Measurements from ENCODE around the gene FLACC1.

The FLACC1 gene

GRCh38 chr2:201403880-201404279 lies 46.7 kb upstream of the FLACC1 start:
- TF ChIP-seq EZH2phosphoT487 (IDR thresholded peaks at IDR 0.05; ENCODE audit: low read length): no peak
- TF ChIP-seq, protein P1, sequence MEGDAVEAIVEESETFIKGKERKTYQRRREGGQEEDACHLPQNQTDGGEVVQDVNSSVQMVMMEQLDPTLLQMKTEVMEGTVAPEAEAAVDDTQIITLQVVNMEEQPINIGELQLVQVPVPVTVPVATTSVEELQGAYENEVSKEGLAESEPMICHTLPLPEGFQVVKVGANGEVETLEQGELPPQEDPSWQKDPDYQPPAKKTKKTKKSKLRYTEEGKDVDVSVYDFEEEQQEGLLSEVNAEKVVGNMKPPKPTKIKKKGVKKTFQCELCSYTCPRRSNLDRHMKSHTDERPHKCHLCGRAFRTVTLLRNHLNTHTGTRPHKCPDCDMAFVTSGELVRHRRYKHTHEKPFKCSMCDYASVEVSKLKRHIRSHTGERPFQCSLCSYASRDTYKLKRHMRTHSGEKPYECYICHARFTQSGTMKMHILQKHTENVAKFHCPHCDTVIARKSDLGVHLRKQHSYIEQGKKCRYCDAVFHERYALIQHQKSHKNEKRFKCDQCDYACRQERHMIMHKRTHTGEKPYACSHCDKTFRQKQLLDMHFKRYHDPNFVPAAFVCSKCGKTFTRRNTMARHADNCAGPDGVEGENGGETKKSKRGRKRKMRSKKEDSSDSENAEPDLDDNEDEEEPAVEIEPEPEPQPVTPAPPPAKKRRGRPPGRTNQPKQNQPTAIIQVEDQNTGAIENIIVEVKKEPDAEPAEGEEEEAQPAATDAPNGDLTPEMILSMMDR (IDR thresholded peaks at IDR 0.05; ENCODE audit: low read length): no peak
- TF ChIP-seq EZH2 (optimal IDR thresholded peaks at IDR 0.05; ENCODE audit: low read depth, low read length): no peak
- Histone ChIP-seq H3K4me2 (ENCODE audit: low read depth, low read length) (no peak overlapping the region), H3K79me2 (ENCODE audit: low read length) (no peaks in the 10 kb centered on the region), H3F3A (ENCODE audit: insufficient read depth, low read length) (no peaks in the 10 kb centered on the region), H3K4me3 (ENCODE audit: low read length) (no peak overlapping the region), H3K27me3 (replicated peaks; ENCODE audit: insufficient read depth, low read length) (no peaks in the 10 kb centered on the region), H2AFZ (ENCODE audit: low read length) (no peak overlapping the region), H3K9me2 (replicated peaks; ENCODE audit: insufficient read depth, low read length) (no peaks in the 10 kb centered on the region), H3K9ac (ENCODE audit: low read length) (no peak overlapping the region), H4K20me1 (ENCODE audit: insufficient read depth, low read length) (no peaks in the 10 kb centered on the region), H3K4me1 (ENCODE audit: low read length) (no peaks in the 10 kb centered on the region), H3K27ac (ENCODE audit: low read length) (no peak overlapping the region), H3K36me3 (replicated peaks; ENCODE audit: insufficient read depth, low read length) (no peaks in the 10 kb centered on the region), H3K9me3 (replicated peaks; ENCODE audit: insufficient read depth, low read length) (no peaks in the 10 kb centered on the region)
- DNase-seq: no peak

- Histone ChIP-seq H3K9ac (ENCODE audit: low read length) (no peak overlapping the region), H3K4me3 (ENCODE audit: low read length) (no peak overlapping the region), H3K4me1 (ENCODE audit: low read length) (no peaks in the 10 kb centered on the region), H3K27ac (ENCODE audit: low read length) (no peak overlapping the region), H3K4me2 (ENCODE audit: low read depth, low read length) (no peak overlapping the region), H3K9me2 (replicated peaks; ENCODE audit: insufficient read depth, low read length) (no peaks in the 10 kb centered on the region), H3K36me3 (replicated peaks; ENCODE audit: insufficient read depth, low read length) (no peaks in the 10 kb centered on the region), H3K9me3 (replicated peaks; ENCODE audit: insufficient read depth, low read length) (no peaks in the 10 kb centered on the region), H4K20me1 (ENCODE audit: insufficient read depth, low read length) (no peaks in the 10 kb centered on the region), H3K79me2 (ENCODE audit: low read length) (no peaks in the 10 kb centered on the region), H2AFZ (ENCODE audit: low read length) (no peak overlapping the region), H3F3A (ENCODE audit: insufficient read depth, low read length) (no peaks in the 10 kb centered on the region), H3K27me3 (replicated peaks; ENCODE audit: insufficient read depth, low read length) (no peaks in the 10 kb centered on the region)
- TF ChIP-seq EZH2phosphoT487 (IDR thresholded peaks at IDR 0.05; ENCODE audit: low read length) (no peak), EZH2 (optimal IDR thresholded peaks at IDR 0.05; ENCODE audit: low read depth, low read length) (no peak)
- TF ChIP-seq, protein P1 (IDR thresholded peaks at IDR 0.05; ENCODE audit: low read length): no peak
- DNase-seq: no peak
Measured at GRCh38 chr2:201402651-201403562, 45.8 kb upstream of the FLACC1 start.

GRCh38 chr2:201401815-201402214 lies 44.7 kb upstream of the FLACC1 start:
- Histone ChIP-seq H3K4me3 (ENCODE audit: low read length) (no peak overlapping the region), H4K20me1 (ENCODE audit: insufficient read depth, low read length) (no peaks in the 10 kb centered on the region), H3K9me3 (replicated peaks; ENCODE audit: insufficient read depth, low read length) (no peaks in the 10 kb centered on the region), H3K4me2 (ENCODE audit: low read depth, low read length) (no peak overlapping the region), H3K27ac (ENCODE audit: low read length) (no peak overlapping the region), H3K4me1 (ENCODE audit: low read length) (no peaks in the 10 kb centered on the region), H3K79me2 (ENCODE audit: low read length) (no peaks in the 10 kb centered on the region), H3K27me3 (replicated peaks; ENCODE audit: insufficient read depth, low read length) (no peaks in the 10 kb centered on the region), H3K36me3 (replicated peaks; ENCODE audit: insufficient read depth, low read length) (no peaks in the 10 kb centered on the region), H2AFZ (ENCODE audit: low read length) (no peak overlapping the region), H3F3A (ENCODE audit: insufficient read depth, low read length) (no peaks in the 10 kb centered on the region), H3K9me2 (replicated peaks; ENCODE audit: insufficient read depth, low read length) (no peaks in the 10 kb centered on the region), H3K9ac (ENCODE audit: low read length) (no peak overlapping the region)
- TF ChIP-seq EZH2 (optimal IDR thresholded peaks at IDR 0.05; ENCODE audit: low read depth, low read length): no peak
- TF ChIP-seq, protein P1 (IDR thresholded peaks at IDR 0.05; ENCODE audit: low read length): no peak
- TF ChIP-seq EZH2phosphoT487 (IDR thresholded peaks at IDR 0.05; ENCODE audit: low read length): no peak
- no peak for DNase-seq

Data from MM.1S (cell line).